CD4-positive, alpha-beta T cell treated with Interleukin-6 at 100 ng/mL for 8 hours (primary cell): ENCODE measurements around the gene PSMF1.

Experiments used
- DNase-seq: peaks from one replicate; pipeline ENCODE4 v3.0.0-alpha.2; 2020; ENCODE audit warnings: mixed read lengths, low spot score

PSMF1 gene

DNA sequence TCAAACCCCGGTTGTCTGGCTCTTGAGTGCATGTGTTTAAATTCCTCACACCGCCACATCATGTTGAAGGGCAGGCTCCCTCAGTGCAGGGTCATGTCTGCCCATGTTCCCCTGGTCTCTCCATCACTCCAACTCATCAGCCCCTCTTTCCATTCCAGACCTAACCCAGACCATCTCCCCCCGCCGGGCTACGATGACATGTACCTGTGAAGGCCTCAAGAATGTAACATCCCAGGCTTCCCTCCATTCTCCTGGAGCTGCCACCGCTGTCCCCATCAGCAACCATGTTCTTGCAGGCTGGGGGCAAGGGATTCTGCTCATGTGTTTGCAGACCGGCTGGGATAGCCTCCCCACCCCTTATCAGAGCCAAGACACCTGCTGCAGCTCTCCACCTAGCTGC, 46.5 kb downstream of the PSMF1 start:
- no peak for DNase-seq

- DNase-seq: no peak
Measured at GRCh38 chr20:1165521-1165920, 47.1 kb downstream of the PSMF1 start.

DNA sequence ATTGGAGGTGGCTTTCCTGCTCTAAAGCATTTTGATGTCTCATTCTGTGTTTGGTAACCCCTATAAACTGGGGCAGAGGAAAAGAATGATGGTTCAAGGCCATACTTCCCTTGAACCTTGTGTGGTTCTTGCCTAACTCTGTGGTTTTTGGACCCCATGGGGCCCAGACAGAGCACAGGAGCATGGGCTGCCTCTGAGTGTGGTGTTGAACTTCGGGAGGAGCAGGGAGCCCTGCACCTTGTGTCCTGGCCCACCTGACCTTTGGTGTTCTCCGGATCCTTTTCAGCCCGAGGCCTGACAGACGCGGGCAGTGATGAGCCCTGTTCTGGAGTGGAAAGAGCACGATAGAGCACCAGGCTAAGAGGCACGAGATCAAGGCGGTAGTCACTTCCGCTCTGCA, 47.5 kb downstream of the PSMF1 start:
- no peak for DNase-seq

GRCh38 chr20:1166948-1167720, 48.7 kb downstream of the PSMF1 start:
- DNase-seq: no peak

DNA sequence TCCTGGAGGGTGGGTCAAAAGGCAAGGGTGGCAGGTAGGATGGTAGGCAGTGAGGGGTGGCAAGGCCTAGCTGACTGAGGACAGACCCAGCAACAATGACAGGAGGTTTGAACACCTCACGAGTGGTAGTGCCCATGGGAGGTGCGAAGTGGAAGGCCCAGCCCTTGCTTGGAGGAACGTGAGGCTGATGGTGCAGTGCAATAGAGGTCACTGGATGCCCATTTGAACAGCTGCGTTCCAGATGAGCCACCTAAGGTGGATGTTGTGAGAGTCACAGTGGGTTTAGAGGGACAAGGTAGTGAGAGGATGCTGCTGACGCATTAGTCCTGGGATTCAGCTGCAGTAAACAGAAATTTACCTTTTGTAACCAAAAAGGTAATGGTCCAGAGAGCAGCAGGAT, 50.8 kb downstream of the PSMF1 start:
- DNase-seq: no peak

DNA sequence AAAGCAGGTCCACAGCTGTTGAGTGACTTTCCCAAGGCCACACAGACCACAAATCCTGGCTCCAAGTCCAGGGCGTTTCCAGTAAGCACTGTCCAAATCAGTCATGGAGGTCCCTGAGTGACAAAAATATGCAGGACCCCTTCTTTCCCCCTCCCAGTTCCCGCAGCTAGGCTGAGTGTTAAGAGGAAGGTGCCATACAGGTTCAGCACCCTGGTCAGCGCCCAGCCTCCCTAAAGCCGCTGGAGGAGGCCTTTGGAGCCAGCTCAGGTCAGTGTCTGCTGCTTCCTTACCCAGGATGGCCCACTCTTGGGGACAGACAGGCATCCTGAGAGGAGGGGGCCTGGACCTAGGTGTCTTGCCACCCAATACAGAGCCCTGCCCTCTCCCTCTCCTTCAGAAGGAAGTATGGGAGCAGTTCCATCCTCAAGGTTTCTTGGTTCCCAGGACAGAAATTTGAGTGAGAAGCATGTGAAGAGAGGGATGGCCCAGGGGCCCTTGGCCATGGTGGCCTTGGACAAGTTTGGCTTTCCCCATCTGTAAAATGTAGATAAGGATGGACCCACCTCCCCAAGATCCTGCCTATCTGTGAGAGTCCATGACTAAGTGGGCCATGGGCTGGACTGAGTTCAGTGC, 53.2 kb downstream of the PSMF1 start:
- no peak for DNase-seq

DNA sequence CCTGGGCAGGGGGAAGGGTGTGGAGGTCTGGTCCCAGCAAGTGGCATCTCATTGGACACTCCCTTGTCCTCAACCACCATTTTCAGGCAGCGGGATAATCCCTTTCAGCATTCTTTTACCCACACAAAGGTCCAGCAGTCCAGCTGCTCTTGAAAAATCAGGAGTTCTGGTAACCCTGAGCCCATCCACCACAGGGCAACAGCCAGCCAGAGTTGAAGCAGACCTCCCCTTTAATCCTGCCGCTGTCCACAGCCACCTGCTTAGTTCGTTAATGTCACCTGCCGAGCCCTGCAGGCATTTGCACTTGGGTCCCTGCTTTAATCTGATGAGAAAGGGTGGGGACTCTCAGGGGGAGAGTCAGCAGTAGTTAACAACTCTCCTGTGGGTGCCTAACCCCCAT, 55.3 kb downstream of the PSMF1 start:
- DNase-seq: no peak

- no peak for DNase-seq
Measured at GRCh38 chr20:1174787-1175186, 56.4 kb downstream of the PSMF1 start.

DNA sequence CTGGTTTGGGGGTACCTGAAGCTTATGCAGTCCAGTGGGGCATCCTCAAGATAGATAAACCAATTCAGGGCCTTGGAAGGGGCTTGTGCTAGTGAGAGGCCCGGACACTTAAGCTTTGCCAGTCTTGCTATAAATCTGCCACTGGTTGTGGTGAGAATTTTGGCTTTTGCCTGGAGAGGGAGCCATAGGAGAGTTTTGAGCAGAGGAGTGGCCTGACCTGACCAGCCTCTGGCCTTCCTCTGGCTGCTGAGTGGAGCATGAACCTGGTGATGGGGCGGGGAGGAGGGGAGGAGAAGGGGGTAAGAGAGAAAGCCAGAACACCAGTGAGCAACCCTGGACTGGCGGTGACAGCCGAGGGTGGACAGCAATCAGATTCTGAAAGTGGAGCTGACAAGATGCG, 59.3 kb downstream of the PSMF1 start:
- no peak for DNase-seq

- DNase-seq: no peak
Measured at GRCh38 chr20:1178103-1178502, 59.7 kb downstream of the PSMF1 start.

- no peak for DNase-seq
Measured at GRCh38 chr20:1178623-1179022, 60.2 kb downstream of the PSMF1 start.

GRCh38 chr20:1180949-1181348, 62.5 kb downstream of the PSMF1 start:
- no peak for DNase-seq

DNA sequence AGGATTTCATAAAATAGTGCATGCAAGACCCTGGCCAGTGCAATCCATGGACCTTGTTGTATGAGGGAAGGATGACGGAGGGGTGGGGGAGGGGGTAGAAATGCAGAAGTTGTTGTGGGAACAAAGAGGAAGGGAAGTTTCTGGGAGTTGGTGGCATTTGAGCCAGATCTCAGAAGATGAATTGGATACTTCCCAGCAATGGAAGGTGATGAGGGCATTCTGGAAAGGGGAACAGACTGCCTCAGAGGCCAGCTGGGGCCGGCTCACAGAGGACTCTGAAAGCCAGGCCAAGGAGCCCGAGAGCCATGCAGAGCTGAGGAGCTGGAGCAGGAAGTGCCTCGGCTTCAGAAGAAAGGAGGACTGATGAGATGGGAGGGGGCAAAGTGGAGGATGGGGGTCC, 63.7 kb downstream of the PSMF1 start:
- no peak for DNase-seq

DNA sequence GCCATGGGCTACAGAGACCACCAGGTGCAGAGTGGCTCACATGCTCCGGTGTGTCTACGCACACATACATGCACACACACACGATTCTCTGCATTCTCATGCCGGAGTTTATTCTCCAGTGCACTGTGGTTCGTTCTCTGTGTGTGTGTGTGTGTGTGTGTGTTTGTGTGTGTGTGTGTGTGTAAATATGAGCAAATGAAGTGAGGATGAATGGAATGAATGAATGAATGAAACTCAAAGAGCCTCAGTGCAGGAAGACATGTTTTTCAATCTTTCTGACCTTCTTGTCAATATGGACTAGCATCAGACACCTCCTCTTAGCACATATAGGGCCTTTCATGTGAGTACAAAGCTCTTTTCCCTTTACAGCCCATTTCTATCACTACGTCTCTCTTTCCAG, 64.8 kb downstream of the PSMF1 start:
- DNase-seq: no peak

DNA sequence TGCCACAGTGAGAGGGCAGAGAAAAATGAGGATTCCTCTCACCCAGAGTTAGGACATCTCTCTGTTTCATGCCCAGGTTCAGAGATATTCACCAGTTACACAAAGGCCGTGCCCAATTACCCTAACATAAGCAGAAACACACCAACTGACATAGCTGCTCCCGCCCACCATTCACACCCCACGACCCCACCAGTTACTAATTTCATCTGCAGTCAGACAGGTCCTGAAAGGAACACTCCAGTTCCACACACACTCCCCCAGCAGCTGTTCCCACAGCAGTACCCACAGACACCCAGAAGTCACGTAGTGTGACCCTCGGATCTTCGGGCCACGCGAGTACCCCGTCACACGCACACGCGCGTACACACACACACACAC, 65.8 kb downstream of the PSMF1 start:
- DNase-seq: no peak

- DNase-seq: no peak
Measured at GRCh38 chr20:1184638-1185315, 66.4 kb downstream of the PSMF1 start, which contains the start of gene TMEM74B. TSS of gene TMEM74B (minus strand) at chr20:1184981. CDS start at chr20:1183801, 1,180 bp downstream.

GRCh38 chr20:1185316-1185741, 66.9 kb downstream of the PSMF1 start:
- no peak for DNase-seq

- DNase-seq: peak; percentile 11
Measured at GRCh38 chr20:1185790-1186334, 67.5 kb downstream of the PSMF1 start.

DNA sequence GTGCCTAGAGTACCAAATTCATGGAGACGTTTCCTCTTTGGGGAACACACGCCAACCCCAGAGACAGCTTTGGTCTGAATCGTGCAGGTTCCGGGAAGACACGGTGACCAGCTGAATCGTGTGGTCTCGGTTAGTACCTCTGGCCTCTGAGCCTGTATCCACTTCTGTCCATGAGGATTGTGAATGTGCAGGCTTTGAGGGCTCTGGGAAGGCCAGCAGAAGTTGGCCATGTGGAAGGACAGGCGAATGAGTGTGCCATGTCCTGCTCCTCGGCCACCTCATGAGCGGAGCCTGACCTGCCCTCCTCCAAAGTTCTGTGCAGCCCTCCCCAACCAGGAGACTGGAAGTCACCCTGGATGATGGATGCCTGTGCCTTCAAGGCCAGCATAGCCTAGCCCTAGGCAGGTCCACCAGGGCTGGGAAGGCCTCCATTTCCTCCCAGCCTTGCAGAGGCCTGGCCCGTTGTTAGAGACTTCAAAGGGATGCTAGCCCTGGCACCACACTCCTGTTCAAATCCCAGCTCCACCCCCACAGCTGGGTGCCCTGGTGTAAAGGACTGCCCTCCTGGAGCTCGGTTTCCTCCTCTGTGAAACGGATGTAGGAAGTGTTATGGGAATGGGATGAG, 68.1 kb downstream of the PSMF1 start:
- no peak for DNase-seq

DNA sequence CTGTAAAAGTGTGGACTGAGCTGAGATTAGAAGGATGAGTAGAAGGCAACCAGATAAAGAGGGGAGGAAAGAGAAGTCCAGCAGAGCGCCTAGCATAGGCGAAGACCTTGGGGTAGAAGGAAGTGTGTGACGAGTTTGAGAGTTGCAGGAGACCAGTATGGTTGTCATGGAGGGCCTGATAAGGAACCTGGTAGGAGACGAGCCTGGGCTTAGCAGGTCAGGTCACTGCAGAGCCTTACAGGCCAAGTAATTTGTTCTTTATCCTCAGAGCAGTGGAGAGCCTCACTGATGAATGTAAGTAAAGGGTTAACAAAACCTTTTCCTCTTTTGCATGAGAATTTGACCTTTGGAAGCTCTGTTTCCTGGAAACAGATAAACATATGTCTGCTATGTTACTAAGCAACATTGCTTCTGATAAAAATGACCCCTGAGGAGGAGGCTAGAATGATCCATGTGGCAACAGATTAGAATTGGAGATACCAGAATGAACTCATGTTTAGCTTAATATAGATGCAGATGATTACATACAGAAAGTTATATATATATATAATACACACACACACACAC, 69.3 kb downstream of the PSMF1 start:
- DNase-seq: no peak

DNA sequence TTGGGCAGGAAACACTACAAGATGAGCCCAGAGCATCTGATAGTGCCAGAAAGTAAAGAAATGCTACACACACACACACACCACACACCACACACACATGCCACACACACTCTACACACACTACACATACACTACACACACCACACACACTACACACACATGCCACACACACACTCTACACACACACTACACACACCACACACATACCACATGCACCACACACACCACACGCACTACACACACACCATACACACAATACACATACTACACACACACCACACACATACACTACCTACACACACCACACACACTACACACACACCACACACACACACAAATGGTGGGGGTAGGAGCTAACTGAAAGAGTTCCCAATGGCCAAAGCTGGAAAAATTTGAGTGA, 69.9 kb downstream of the PSMF1 start:
- DNase-seq: no peak

DNA sequence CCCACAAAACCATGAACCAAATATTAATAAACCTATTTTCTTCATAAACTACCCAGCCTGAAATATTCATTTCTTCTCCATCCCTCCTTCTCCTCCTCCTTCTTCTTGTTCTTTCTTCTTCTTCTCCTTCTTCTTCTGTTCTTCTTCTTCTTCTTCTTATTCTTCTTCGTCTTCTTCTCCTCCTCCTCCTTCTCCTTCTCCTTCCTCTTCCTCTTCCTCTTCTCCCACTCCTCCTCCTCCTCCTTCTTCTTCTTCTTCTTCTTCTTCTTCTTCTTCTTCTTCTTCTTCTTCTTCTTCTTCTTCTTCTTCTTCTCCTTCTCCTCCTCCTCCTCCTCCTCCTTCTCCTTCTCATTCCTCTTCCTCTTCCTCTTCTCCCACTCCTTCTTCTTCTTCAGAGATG, 71.4 kb downstream of the PSMF1 start:
- no peak for DNase-seq
